Measurements from ENCODE around the gene MBD5.

DNA sequence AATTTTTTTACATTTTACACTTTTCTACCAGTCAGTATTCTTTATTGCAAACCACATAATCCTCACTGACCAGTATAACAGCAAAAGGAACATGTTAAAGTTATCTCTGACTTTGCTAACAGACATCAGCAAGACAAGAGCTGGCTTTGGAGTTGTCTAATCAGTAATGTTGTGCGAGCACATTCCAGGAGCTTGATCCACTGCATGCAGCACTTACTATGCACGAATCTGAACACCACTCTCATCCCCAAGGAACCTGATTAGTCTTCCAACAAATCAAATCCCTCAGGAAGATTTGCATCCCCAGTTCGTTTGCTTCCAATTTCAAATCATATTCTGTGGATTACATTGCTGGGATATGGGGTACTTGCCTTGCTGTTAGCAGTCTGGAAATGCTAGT lies 354.3 kb downstream of the MBD5 start:
- TF ChIP-seq, protein P1, sequence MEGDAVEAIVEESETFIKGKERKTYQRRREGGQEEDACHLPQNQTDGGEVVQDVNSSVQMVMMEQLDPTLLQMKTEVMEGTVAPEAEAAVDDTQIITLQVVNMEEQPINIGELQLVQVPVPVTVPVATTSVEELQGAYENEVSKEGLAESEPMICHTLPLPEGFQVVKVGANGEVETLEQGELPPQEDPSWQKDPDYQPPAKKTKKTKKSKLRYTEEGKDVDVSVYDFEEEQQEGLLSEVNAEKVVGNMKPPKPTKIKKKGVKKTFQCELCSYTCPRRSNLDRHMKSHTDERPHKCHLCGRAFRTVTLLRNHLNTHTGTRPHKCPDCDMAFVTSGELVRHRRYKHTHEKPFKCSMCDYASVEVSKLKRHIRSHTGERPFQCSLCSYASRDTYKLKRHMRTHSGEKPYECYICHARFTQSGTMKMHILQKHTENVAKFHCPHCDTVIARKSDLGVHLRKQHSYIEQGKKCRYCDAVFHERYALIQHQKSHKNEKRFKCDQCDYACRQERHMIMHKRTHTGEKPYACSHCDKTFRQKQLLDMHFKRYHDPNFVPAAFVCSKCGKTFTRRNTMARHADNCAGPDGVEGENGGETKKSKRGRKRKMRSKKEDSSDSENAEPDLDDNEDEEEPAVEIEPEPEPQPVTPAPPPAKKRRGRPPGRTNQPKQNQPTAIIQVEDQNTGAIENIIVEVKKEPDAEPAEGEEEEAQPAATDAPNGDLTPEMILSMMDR (IDR thresholded peaks at IDR 0.05), result no peak
- no peak for TF ChIP-seq POLR2A (IDR thresholded peaks at IDR 0.05)

Measured in Peyer's patch (tissue), 4 donors.